ENCODE data around the gene KRTAP12-2.

Gene KRTAP12-2, protein sequence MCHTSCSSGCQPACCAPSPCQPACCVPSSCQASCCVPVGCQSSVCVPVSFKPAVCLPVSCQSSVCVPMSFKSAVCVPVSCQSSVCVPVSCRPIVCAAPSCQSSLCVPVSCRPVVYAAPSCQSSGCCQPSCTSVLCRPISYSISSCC

DNA sequence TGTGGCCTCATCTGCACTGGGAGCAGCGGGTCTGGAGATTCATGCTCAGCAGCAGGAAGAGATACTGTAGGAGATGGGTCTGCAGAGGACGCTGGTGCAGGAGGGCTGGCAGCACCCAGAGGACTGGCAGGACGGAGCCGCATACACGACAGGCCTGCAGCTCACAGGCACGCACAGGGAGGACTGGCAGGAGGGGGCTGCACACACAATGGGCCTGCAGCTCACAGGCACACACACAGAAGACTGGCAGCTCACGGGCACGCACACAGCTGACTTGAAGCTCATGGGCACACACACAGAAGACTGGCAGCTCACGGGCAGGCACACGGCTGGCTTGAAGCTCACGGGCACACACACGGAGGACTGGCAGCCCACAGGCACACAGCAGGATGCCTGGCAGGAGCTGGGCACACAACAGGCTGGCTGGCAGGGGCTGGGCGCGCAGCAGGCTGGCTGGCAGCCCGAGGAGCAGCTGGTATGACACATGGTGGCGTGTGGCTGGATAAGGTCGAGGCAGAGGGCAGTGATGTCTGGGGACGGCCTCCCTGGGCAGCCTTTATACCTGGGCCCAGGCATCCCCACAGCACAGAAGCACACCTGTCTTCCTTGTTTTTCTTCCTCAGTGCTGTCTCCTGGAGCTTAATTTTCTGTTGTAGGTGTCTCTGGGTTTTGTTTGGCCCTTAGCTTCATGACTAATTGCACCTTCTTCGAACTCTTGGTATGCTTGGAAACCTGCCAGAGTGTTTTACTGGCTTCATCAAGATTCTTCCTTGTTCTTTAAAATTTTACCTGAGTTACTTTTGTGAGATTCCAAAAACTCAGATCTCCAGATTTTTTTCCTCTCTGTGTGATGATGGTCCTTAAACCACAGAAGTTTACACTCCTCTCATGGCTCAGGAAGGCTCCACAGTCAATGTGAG, at the start of gene KRTAP12-2:
Gene KRTAP12-2, minus strand, starts transcription at position 527 of the 920 bp plus-strand sequence. Its CDS starts 41 bp downstream, at position 486.
- Histone ChIP-seq H3K9ac (ENCODE audit: low read length) (no peak within 1 kb of the TSS), H3K4me2 (ENCODE audit: low read length) (no peak within 1 kb of the TSS), H3K27ac (ENCODE audit: low read length) (no peak within 1 kb of the TSS), H3K9me3 (ENCODE audit: insufficient read depth, low read length) (no peaks in the 10 kb centered on the region), H3K4me1 (ENCODE audit: low read length) (no peaks in the 10 kb centered on the region), H4K20me1 (ENCODE audit: insufficient read depth, low read length) (no peaks in the 10 kb centered on the region), H3K4me3 (ENCODE audit: low read length) (no peak within 1 kb of the TSS), H3K79me2 (ENCODE audit: low read length) (no peaks in the 10 kb centered on the region), H3K27me3 (ENCODE audit: low read depth, low read length) (no peaks in the 10 kb centered on the region; the same call in 1 of the 2 replicates), H2AFZ (ENCODE audit: low read depth, low read length) (no peak within 1 kb of the TSS), H3K36me3 (replicated peaks; ENCODE audit: low read depth, low read length) (no peaks in the 10 kb centered on the region)
- TF ChIP-seq, protein P1, sequence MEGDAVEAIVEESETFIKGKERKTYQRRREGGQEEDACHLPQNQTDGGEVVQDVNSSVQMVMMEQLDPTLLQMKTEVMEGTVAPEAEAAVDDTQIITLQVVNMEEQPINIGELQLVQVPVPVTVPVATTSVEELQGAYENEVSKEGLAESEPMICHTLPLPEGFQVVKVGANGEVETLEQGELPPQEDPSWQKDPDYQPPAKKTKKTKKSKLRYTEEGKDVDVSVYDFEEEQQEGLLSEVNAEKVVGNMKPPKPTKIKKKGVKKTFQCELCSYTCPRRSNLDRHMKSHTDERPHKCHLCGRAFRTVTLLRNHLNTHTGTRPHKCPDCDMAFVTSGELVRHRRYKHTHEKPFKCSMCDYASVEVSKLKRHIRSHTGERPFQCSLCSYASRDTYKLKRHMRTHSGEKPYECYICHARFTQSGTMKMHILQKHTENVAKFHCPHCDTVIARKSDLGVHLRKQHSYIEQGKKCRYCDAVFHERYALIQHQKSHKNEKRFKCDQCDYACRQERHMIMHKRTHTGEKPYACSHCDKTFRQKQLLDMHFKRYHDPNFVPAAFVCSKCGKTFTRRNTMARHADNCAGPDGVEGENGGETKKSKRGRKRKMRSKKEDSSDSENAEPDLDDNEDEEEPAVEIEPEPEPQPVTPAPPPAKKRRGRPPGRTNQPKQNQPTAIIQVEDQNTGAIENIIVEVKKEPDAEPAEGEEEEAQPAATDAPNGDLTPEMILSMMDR (IDR thresholded peaks at IDR 0.05; ENCODE audit: low read depth, low read length): no peak
- no peak for TF ChIP-seq EZH2phosphoT487 (IDR thresholded peaks at IDR 0.05; ENCODE audit: low read depth)

DNA sequence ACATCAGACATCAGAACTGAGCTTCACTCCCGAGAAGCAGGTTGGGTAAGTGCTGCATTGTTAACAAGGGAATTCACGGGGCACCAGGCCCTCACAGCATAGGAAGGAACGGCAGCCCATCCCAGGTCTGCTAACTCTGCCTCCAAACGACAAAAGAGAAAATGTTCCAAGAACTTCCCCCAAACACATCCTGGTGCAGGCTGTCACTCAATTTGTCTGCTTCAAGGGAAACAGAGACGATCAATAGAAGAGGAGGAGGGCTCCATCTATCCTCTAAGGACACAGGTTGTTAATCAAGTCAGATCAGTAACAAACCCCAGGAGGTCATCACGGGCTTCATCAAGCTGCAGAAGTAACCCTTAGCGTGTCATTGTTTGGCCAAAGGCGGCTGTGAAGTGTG, 48.2 kb upstream of the KRTAP12-2 start:
- Histone ChIP-seq H3K9me3 (ENCODE audit: insufficient read depth, low read length) (no peaks in the 10 kb centered on the region), H3K4me2 (ENCODE audit: low read length) (no peak overlapping the region), H2AFZ (ENCODE audit: low read depth, low read length) (no peak overlapping the region), H3K36me3 (replicated peaks; ENCODE audit: low read depth, low read length) (no peaks in the 10 kb centered on the region), H3K9ac (ENCODE audit: low read length) (no peak overlapping the region), H3K79me2 (ENCODE audit: low read length) (no peaks in the 10 kb centered on the region), H4K20me1 (ENCODE audit: insufficient read depth, low read length) (no peaks in the 10 kb centered on the region), H3K27ac (ENCODE audit: low read length) (no peak overlapping the region), H3K4me1 (ENCODE audit: low read length) (peaks cover 5% of the 10 kb centered on the region), H3K4me3 (ENCODE audit: low read length) (no peak overlapping the region), H3K27me3 (ENCODE audit: low read depth, low read length) (0 out of 2 replicates have a peak, but pooled peaks cover 7% of the 10 kb centered on the region)
- TF ChIP-seq, protein P1 (IDR thresholded peaks at IDR 0.05; ENCODE audit: low read depth, low read length): no peak
- no peak for TF ChIP-seq EZH2phosphoT487 (IDR thresholded peaks at IDR 0.05; ENCODE audit: low read depth)

DNA sequence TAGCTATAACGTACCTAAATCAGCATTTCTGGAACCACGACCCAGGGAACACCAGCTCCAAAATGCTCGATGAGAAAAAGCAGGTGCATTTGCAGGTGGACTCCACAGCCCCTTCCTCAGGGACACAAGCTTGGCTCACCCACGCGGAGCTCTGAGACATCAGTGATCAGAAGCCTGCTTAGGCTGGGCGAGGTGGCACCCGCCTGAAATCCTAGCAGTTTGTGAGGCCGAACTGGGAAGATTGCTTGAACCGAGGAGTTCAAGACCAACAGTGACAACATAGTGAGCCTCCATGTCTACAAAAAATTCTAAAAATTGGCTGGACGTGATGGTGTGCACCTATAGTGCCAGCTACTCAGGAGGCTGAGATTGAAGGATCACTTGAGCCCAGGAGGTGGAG, 47.1 kb upstream of the KRTAP12-2 start:
- Histone ChIP-seq H3K4me3 (ENCODE audit: low read length) (no peak overlapping the region), H3K79me2 (ENCODE audit: low read length) (no peaks in the 10 kb centered on the region), H4K20me1 (ENCODE audit: insufficient read depth, low read length) (no peaks in the 10 kb centered on the region), H3K36me3 (replicated peaks; ENCODE audit: low read depth, low read length) (no peaks in the 10 kb centered on the region), H3K4me1 (ENCODE audit: low read length) (peaks cover 5% of the 10 kb centered on the region), H3K27me3 (ENCODE audit: low read depth, low read length) (0 out of 2 replicates have a peak, but pooled peaks cover 7% of the 10 kb centered on the region), H3K27ac (ENCODE audit: low read length) (no peak overlapping the region), H3K9me3 (ENCODE audit: insufficient read depth, low read length) (no peaks in the 10 kb centered on the region), H3K4me2 (ENCODE audit: low read length) (no peak overlapping the region), H3K9ac (ENCODE audit: low read length) (no peak overlapping the region), H2AFZ (ENCODE audit: low read depth, low read length) (no peak overlapping the region)
- no peak for TF ChIP-seq EZH2phosphoT487 (IDR thresholded peaks at IDR 0.05; ENCODE audit: low read depth)
- TF ChIP-seq, protein P1 (IDR thresholded peaks at IDR 0.05; ENCODE audit: low read depth, low read length): no peak

DNA sequence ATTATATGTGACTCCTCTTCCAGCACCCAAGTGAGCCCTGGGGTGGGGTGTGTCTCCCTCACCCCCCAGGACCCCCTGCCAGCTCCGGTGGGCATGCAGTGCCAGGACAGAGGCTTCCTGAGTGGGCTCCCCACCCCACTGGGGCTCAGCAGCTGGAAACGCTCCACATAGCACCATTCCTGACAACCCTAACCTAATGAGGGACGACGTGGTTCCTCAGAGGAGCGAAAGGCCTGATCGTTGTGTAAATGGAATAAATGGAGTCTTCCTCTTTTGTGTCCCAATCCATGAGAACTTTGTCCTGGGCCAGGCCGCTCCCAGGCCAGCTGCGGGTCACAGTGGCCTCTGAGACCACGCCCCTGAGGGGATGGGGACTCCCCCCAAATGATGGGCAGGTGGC, 46.4 kb upstream of the KRTAP12-2 start:
- no peak overlapping the region for H2AFZ ChIP-seq (ENCODE audit: low read depth, low read length)
- no peak overlapping the region for H3K4me2 ChIP-seq (ENCODE audit: low read length)
- no peaks in the 10 kb centered on the region for H3K79me2 ChIP-seq (ENCODE audit: low read length)
- no peaks in the 10 kb centered on the region for H3K9me3 ChIP-seq (ENCODE audit: insufficient read depth, low read length)
- H3K4me3 ChIP-seq (ENCODE audit: low read length): no peak overlapping the region
- H3K27me3 ChIP-seq (ENCODE audit: low read depth, low read length): 0 out of 2 replicates have a peak, but pooled peaks cover 4% of the 10 kb centered on the region
- H3K36me3 ChIP-seq (replicated peaks; ENCODE audit: low read depth, low read length): no peaks in the 10 kb centered on the region
- no peaks in the 10 kb centered on the region for H4K20me1 ChIP-seq (ENCODE audit: insufficient read depth, low read length)
- peaks cover 5% of the 10 kb centered on the region for H3K4me1 ChIP-seq (ENCODE audit: low read length)
- no peak overlapping the region for H3K9ac ChIP-seq (ENCODE audit: low read length)
- no peak for TF ChIP-seq EZH2phosphoT487 (IDR thresholded peaks at IDR 0.05; ENCODE audit: low read depth)
- TF ChIP-seq, protein P1 (IDR thresholded peaks at IDR 0.05; ENCODE audit: low read depth, low read length): no peak
- no peak overlapping the region for H3K27ac ChIP-seq (ENCODE audit: low read length)

Measured in OCI-LY3 (cell line).